Measurements from ENCODE around the gene NPIPB2.
A peak's percentile ranks its signal among the peaks of the same experiment; 100 is the strongest.
"Not testable (repeated sequence)": the region's sequence is repeated elsewhere in the genome, so short reads cannot be mapped to it uniquely, and the experiment has no call there.

Gene NPIPB2

GRCh38 chr16:11941945-11942344 lies at the start of gene NPIPB2:
TSS of gene NPIPB2 (minus strand) at chr16:11942045. CDS start at chr16:11942045, 0 bp downstream.
- not testable (repeated sequence) for H3K4me3 ChIP-seq (ENCODE audit: low read depth, low read length); H3K9ac ChIP-seq (ENCODE audit: low read length); H3K27ac ChIP-seq (ENCODE audit: low read depth, low read length); H3K4me1 ChIP-seq (ENCODE audit: control insufficient read depth, insufficient read depth, low read length); H3K36me3 ChIP-seq (ENCODE audit: control insufficient read depth, insufficient read depth, low read length); H3K9me3 ChIP-seq (ENCODE audit: control insufficient read depth, insufficient read depth, low read depth, low read length); H3K27me3 ChIP-seq (ENCODE audit: control insufficient read depth, insufficient read depth, low read length)

- no peak overlapping the region for H3K9ac ChIP-seq (ENCODE audit: low read length)
Measured at GRCh38 chr16:11990702-11991390, 49.0 kb upstream of the NPIPB2 start.

DNA sequence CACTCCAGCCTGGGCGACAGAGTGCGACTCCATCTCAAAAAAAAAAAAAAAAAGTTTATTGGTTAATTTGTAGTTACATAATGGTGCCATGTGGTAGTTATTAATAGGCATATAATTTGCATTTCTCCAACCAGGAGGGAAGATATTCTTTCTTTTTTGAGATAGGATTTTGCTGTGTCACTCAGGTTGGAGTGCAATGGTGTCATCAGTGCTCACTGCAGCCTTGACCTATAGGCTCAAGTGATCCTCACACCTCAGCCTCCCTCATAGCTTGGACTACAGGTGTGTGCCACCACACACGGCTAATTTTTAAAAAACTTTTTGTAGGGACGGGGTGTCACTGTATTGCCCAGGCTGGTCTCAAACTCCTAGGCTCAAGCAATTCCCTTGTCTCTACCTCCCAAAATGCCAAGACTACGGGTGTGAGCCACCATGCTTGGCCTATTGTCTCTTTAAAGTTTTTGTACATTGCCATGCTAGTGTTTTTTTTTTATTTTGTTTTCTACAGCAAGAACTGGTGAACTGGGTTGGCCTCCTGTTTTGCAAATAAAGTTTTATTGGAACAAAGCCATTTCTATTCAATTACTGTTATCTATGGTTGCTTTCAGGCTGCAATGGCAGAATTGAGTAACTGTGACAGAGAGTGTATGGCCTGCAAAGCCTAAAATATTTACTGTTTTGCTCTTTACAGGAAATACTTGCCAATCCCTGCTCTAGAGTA lies 46.6 kb upstream of the NPIPB2 start:
- no peaks in the 10 kb centered on the region for H3K4me1 ChIP-seq (ENCODE audit: control insufficient read depth, insufficient read depth, low read length)
- H3K27me3 ChIP-seq (ENCODE audit: control insufficient read depth, insufficient read depth, low read length), result no peaks in the 10 kb centered on the region
- no peak overlapping the region for H3K9ac ChIP-seq (ENCODE audit: low read length)
- H3K27ac ChIP-seq (ENCODE audit: low read depth, low read length), result no peak overlapping the region
- no peaks in the 10 kb centered on the region for H3K9me3 ChIP-seq (ENCODE audit: control insufficient read depth, insufficient read depth, low read depth, low read length)
- H3K4me3 ChIP-seq (ENCODE audit: low read depth, low read length), result no peak overlapping the region
- no peaks in the 10 kb centered on the region for H3K36me3 ChIP-seq (ENCODE audit: control insufficient read depth, insufficient read depth, low read length)

More at GRCh38 chr16:11990702-11991390, 49.0 kb upstream of the NPIPB2 start:
- no peaks in the 10 kb centered on the region for H3K9me3 ChIP-seq (ENCODE audit: control insufficient read depth, insufficient read depth, low read depth, low read length)
- no peak overlapping the region for H3K4me3 ChIP-seq (ENCODE audit: low read depth, low read length)
- H3K36me3 ChIP-seq (ENCODE audit: control insufficient read depth, insufficient read depth, low read length), result no peaks in the 10 kb centered on the region
- H3K27me3 ChIP-seq (ENCODE audit: control insufficient read depth, insufficient read depth, low read length), result no peaks in the 10 kb centered on the region
- no peaks in the 10 kb centered on the region for H3K4me1 ChIP-seq (ENCODE audit: control insufficient read depth, insufficient read depth, low read length)
- no peak overlapping the region for H3K27ac ChIP-seq (ENCODE audit: low read depth, low read length)

GRCh38 chr16:11986521-11987057 lies 44.7 kb upstream of the NPIPB2 start:
- no peaks in the 10 kb centered on the region for H3K4me1 ChIP-seq (ENCODE audit: control insufficient read depth, insufficient read depth, low read length)
- no peaks in the 10 kb centered on the region for H3K27me3 ChIP-seq (ENCODE audit: control insufficient read depth, insufficient read depth, low read length)
- no peaks in the 10 kb centered on the region for H3K9me3 ChIP-seq (ENCODE audit: control insufficient read depth, insufficient read depth, low read depth, low read length)
- H3K9ac ChIP-seq (ENCODE audit: low read length), result no peak overlapping the region
- H3K36me3 ChIP-seq (ENCODE audit: control insufficient read depth, insufficient read depth, low read length), result no peaks in the 10 kb centered on the region
- H3K4me3 ChIP-seq (ENCODE audit: low read depth, low read length), result no peak overlapping the region
- no peak overlapping the region for H3K27ac ChIP-seq (ENCODE audit: low read depth, low read length)

GRCh38 chr16:11985250-11985649 lies 43.4 kb upstream of the NPIPB2 start:
- Histone ChIP-seq H3K36me3 (ENCODE audit: control insufficient read depth, insufficient read depth, low read length) (no peaks in the 10 kb centered on the region), H3K9ac (ENCODE audit: low read length) (no peak overlapping the region), H3K27ac (ENCODE audit: low read depth, low read length) (no peak overlapping the region), H3K27me3 (ENCODE audit: control insufficient read depth, insufficient read depth, low read length) (no peaks in the 10 kb centered on the region), H3K4me3 (ENCODE audit: low read depth, low read length) (no peak overlapping the region), H3K9me3 (ENCODE audit: control insufficient read depth, insufficient read depth, low read depth, low read length) (no peaks in the 10 kb centered on the region), H3K4me1 (ENCODE audit: control insufficient read depth, insufficient read depth, low read length) (no peaks in the 10 kb centered on the region)

- Histone ChIP-seq H3K27ac (ENCODE audit: low read depth, low read length) (no peak overlapping the region), H3K4me1 (ENCODE audit: control insufficient read depth, insufficient read depth, low read length) (peaks cover 8% of the 10 kb centered on the region), H3K27me3 (ENCODE audit: control insufficient read depth, insufficient read depth, low read length) (no peaks in the 10 kb centered on the region), H3K4me3 (ENCODE audit: low read depth, low read length) (no peak overlapping the region), H3K36me3 (ENCODE audit: control insufficient read depth, insufficient read depth, low read length) (no peaks in the 10 kb centered on the region), H3K9ac (ENCODE audit: low read length) (no peak overlapping the region), H3K9me3 (ENCODE audit: control insufficient read depth, insufficient read depth, low read depth, low read length) (no peaks in the 10 kb centered on the region)
Measured at GRCh38 chr16:11980136-11980844, 38.4 kb upstream of the NPIPB2 start.

- no peak overlapping the region for H3K4me3 ChIP-seq (ENCODE audit: low read depth, low read length)
- no peak overlapping the region for H3K9ac ChIP-seq (ENCODE audit: low read length)
- H3K4me1 ChIP-seq (ENCODE audit: control insufficient read depth, insufficient read depth, low read length), result peaks cover 8% of the 10 kb centered on the region
Measured at GRCh38 chr16:11979013-11979672, 37.3 kb upstream of the NPIPB2 start.

GRCh38 chr16:11978080-11978479 lies 36.2 kb upstream of the NPIPB2 start:
- Histone ChIP-seq H3K4me1 (ENCODE audit: control insufficient read depth, insufficient read depth, low read length) (peaks cover 8% of the 10 kb centered on the region), H3K36me3 (ENCODE audit: control insufficient read depth, insufficient read depth, low read length) (no peaks in the 10 kb centered on the region), H3K9me3 (ENCODE audit: control insufficient read depth, insufficient read depth, low read depth, low read length) (no peaks in the 10 kb centered on the region), H3K4me3 (ENCODE audit: low read depth, low read length) (no peak overlapping the region), H3K9ac (ENCODE audit: low read length) (no peak overlapping the region), H3K27ac (ENCODE audit: low read depth, low read length) (no peak overlapping the region), H3K27me3 (ENCODE audit: control insufficient read depth, insufficient read depth, low read length) (no peaks in the 10 kb centered on the region)

More at GRCh38 chr16:11979013-11979672, 37.3 kb upstream of the NPIPB2 start:
- Histone ChIP-seq H3K36me3 (ENCODE audit: control insufficient read depth, insufficient read depth, low read length) (no peaks in the 10 kb centered on the region), H3K27ac (ENCODE audit: low read depth, low read length) (no peak overlapping the region), H3K9me3 (ENCODE audit: control insufficient read depth, insufficient read depth, low read depth, low read length) (no peaks in the 10 kb centered on the region), H3K27me3 (ENCODE audit: control insufficient read depth, insufficient read depth, low read length) (no peaks in the 10 kb centered on the region)

- no peak overlapping the region for H3K27ac ChIP-seq (ENCODE audit: low read depth, low read length)
- H3K36me3 ChIP-seq (ENCODE audit: control insufficient read depth, insufficient read depth, low read length), result no peaks in the 10 kb centered on the region
- H3K4me1 ChIP-seq (ENCODE audit: control insufficient read depth, insufficient read depth, low read length), result peaks cover 8% of the 10 kb centered on the region
- no peaks in the 10 kb centered on the region for H3K9me3 ChIP-seq (ENCODE audit: control insufficient read depth, insufficient read depth, low read depth, low read length)
- H3K27me3 ChIP-seq (ENCODE audit: control insufficient read depth, insufficient read depth, low read length), result no peaks in the 10 kb centered on the region
- peak overlapping the region; percentile 68 for H3K9ac ChIP-seq (ENCODE audit: low read length)
- peak overlapping the region; percentile 93 for H3K4me3 ChIP-seq (ENCODE audit: low read depth, low read length)
Measured at GRCh38 chr16:11977376-11978041, 35.7 kb upstream of the NPIPB2 start.

DNA sequence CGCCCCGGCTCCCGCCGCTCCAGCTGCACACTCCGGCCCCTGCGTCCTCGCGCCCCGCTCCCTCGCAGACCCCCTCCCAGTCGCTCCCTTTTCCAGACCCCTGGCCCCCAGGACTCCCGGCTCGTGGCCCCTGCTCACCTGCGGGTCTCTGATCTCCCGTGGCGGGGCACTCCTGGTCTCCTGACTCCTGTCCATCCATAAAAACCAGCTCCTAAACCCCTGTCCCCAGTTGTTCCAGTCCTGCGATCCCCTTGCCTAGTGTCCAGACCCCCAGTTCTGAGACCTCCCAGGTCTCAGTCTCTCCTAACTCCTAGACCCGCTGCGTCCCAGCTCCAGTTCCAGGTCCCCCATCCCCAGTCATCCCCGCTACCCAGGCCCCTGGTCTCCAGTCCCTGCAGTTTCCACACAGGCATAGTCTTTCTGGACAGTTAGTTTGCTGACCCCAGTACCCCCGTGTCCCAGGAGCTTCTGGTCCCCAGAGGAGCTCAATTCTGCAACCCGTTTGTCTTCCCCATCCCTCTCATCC lies 35.1 kb upstream of the NPIPB2 start:
- peak overlapping the region; percentile 93 for H3K4me3 ChIP-seq (ENCODE audit: low read depth, low read length)
- no peaks in the 10 kb centered on the region for H3K27me3 ChIP-seq (ENCODE audit: control insufficient read depth, insufficient read depth, low read length)
- peaks cover 8% of the 10 kb centered on the region for H3K4me1 ChIP-seq (ENCODE audit: control insufficient read depth, insufficient read depth, low read length)
- H3K36me3 ChIP-seq (ENCODE audit: control insufficient read depth, insufficient read depth, low read length), result no peaks in the 10 kb centered on the region
- peak overlapping the region; percentile 68 for H3K9ac ChIP-seq (ENCODE audit: low read length)
- no peaks in the 10 kb centered on the region for H3K9me3 ChIP-seq (ENCODE audit: control insufficient read depth, insufficient read depth, low read depth, low read length)
- H3K27ac ChIP-seq (ENCODE audit: low read depth, low read length), result no peak overlapping the region
